Endothelial cell of umbilical vein (primary cell): Measurements from ENCODE around the gene MATCAP1.

Experiments
- EZH2 ChIP-seq: IDR thresholded peaks from 2 replicates; pipeline ENCODE4 v1.6.1; 2012; ENCODE audit warnings: borderline replicate concordance, low read depth, mild to moderate bottlenecking, moderate library complexity, low read length, inconsistent platforms; ENCODE audit not compliant: severe bottlenecking
- JUN ChIP-seq: IDR thresholded peaks from 2 replicates; pipeline ENCODE4 v1.6.1; 2011; ENCODE audit warnings: borderline replicate concordance, low read depth; ENCODE audit not compliant: insufficient read length, insufficient read depth
- MYC ChIP-seq: IDR thresholded peaks from one replicate; pipeline ENCODE4 v1.6.1; 2011; ENCODE audit warnings: mild to moderate bottlenecking, low read depth, low read length
- POLR2A ChIP-seq: IDR thresholded peaks from 2 replicates; pipeline ENCODE4 v1.6.1; 2012; ENCODE audit warnings: low read depth, mild to moderate bottlenecking, control low read depth, low read length
- POLR2AphosphoS5 ChIP-seq: IDR thresholded peaks from 2 replicates; pipeline ENCODE4 v1.6.1; 2012; ENCODE audit warnings: low read depth, mild to moderate bottlenecking, control low read depth, low read length, moderate library complexity; ENCODE audit not compliant: insufficient read depth
- TF ChIP-seq, protein P1 (sequence below), 2 donors: IDR thresholded peaks; 1 replicate in 1 of 2; 2 replicates in 1 of 2; pipeline ENCODE4 v1.5.1; 2011; ENCODE audit warnings: low read length in 2 of 2, mild to moderate bottlenecking in 2 of 2, moderate library complexity in 2 of 2, control low read depth in 1 of 2, inconsistent platforms in 1 of 2, low read depth in 1 of 2; ENCODE audit not compliant: insufficient read depth in 1 of 2; ENCODE audit errors: extremely low read depth in 1 of 2
- TF ChIP-seq, protein P2 (sequence below): IDR thresholded peaks from 2 replicates; pipeline ENCODE4 v1.6.1; 2011; ENCODE audit not compliant: insufficient read depth, insufficient read length

DNA sequence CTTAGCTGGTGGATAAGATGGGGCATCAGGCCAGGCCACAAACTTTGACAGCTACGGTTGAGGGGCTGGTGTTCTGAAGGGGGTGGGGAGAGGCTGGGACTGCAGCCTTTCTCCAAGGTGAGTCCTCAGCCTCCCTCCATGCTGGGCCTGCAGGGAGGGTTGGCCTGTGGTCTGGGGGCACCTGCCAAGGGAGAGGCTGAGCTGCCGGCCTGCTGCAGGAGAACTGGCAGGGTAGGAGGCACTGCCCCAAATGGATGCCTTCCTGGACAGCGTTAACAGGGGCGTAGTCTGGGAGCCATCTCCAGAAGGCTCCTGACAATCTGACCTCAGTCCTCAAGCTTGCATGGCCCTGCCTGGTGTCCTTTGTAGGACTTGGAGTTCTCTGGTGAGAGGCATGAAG, 20.3 kb upstream of the MATCAP1 start:
- TF ChIP-seq, protein P1, sequence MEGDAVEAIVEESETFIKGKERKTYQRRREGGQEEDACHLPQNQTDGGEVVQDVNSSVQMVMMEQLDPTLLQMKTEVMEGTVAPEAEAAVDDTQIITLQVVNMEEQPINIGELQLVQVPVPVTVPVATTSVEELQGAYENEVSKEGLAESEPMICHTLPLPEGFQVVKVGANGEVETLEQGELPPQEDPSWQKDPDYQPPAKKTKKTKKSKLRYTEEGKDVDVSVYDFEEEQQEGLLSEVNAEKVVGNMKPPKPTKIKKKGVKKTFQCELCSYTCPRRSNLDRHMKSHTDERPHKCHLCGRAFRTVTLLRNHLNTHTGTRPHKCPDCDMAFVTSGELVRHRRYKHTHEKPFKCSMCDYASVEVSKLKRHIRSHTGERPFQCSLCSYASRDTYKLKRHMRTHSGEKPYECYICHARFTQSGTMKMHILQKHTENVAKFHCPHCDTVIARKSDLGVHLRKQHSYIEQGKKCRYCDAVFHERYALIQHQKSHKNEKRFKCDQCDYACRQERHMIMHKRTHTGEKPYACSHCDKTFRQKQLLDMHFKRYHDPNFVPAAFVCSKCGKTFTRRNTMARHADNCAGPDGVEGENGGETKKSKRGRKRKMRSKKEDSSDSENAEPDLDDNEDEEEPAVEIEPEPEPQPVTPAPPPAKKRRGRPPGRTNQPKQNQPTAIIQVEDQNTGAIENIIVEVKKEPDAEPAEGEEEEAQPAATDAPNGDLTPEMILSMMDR (IDR thresholded peaks at IDR 0.05; ENCODE audit: extremely low read depth in 1 of 2, insufficient read depth in 1 of 2, low read depth in 1 of 2, low read length in 2 of 2): no peak
- TF ChIP-seq POLR2AphosphoS5 (no peak), EZH2 (no peak), POLR2A (no peak), JUN (no peak), MYC (no peak)
- TF ChIP-seq, protein P2, sequence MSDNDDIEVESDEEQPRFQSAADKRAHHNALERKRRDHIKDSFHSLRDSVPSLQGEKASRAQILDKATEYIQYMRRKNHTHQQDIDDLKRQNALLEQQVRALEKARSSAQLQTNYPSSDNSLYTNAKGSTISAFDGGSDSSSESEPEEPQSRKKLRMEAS: no peak
